C4-2B (cell line): ENCODE measurements around the gene ADAMTS18.

Experiments used
- ZFX ChIP-seq: fragments of 450-650 bp; IDR thresholded peaks from 2 replicates; pipeline ENCODE4 v1.6.1; 2017
- TF ChIP-seq, protein P1 (sequence below): fragments of 450-650 bp; conservative IDR thresholded peaks from 2 replicates; pipeline ENCODE4 v1.5.1; 2017; ENCODE audit warnings: mild to moderate bottlenecking

DNA sequence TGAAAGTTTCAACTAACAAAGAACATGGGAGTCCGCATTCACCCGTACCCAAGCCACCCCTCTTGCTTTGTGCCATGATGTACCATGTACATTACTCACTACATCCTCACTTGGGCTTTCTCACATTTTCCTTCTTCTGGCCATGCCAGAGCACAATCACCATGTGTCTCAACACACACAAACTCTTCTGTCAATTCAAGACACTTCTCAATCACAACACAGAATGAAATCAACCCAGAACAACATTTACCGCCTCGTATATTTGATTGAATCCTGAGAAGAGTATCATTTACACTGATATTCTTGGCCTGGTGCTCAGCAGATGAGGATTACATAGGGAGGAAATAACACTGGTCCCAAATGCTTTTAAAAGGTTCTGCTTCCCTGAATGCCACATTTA is 4.5 kb downstream of the ADAMTS18 start:
- TF ChIP-seq, protein P1, sequence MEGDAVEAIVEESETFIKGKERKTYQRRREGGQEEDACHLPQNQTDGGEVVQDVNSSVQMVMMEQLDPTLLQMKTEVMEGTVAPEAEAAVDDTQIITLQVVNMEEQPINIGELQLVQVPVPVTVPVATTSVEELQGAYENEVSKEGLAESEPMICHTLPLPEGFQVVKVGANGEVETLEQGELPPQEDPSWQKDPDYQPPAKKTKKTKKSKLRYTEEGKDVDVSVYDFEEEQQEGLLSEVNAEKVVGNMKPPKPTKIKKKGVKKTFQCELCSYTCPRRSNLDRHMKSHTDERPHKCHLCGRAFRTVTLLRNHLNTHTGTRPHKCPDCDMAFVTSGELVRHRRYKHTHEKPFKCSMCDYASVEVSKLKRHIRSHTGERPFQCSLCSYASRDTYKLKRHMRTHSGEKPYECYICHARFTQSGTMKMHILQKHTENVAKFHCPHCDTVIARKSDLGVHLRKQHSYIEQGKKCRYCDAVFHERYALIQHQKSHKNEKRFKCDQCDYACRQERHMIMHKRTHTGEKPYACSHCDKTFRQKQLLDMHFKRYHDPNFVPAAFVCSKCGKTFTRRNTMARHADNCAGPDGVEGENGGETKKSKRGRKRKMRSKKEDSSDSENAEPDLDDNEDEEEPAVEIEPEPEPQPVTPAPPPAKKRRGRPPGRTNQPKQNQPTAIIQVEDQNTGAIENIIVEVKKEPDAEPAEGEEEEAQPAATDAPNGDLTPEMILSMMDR: no peak
- TF ChIP-seq ZFX: no peak
